GM12878 (cell line): Measurements from ENCODE around the gene CCL23. TPM values are rescaled to one million over a fixed set of nuclear protein-coding genes. Genes with fewer than 3 reads are reported as not detected.

Source experiments
- ATAC-seq: fragments of 200-7000 bp; cut with Tn5 transposase; 3 replicates; pipeline ENCODE4 v1.9.1; 2020; ENCODE audit warnings: mild to moderate bottlenecking, moderate library complexity
- BruUV-seq: library from RNA; stranded (reverse); fragments of 400-500 nt; replicated peaks from 2 replicates; lab custom pipeline; 2021; lab: Mats Ljungman, UMichigan
- CTCF ChIA-PET: fragments of 300-600 bp; sonication (Branson Sonifier 250); formaldehyde crosslinking; extraction: SDS; loops from one replicate; lab custom pipeline; 2021; ENCODE audit warnings: inconsistent platforms; lab: Yijun Ruan, JAX
- POLR2A ChIA-PET: fragments of 350-600 bp; formaldehyde crosslinking; extraction: SDS; loops from one replicate; lab custom pipeline; 2021; ENCODE audit warnings: inconsistent platforms; lab: Charles Lee
- RAD21 ChIA-PET: fragments of 300-600 bp; sonication (Branson Sonifier 250); formaldehyde crosslinking; loops from one replicate; lab custom pipeline; 2023; ENCODE audit warnings: antibody characterized with exemption; ENCODE audit not compliant: unreplicated experiment; lab: Charles Lee
- SMC1A ChIA-PET: fragments of 300-600 bp; sonication (Branson Sonifier 250); formaldehyde crosslinking; loops from one replicate; lab custom pipeline; 2023; ENCODE audit not compliant: unreplicated experiment, uncharacterized antibody; lab: Charles Lee
- DNase-seq: peaks from one replicate; pipeline ENCODE4 v3.0.0-alpha.2; 2011; ENCODE audit warnings: low read depth, low spot score
- FAIRE-seq: peaks from 3 replicates; lab custom pipeline; 2011; peaks lifted over from hg19 to GRCh38; lab: Jason Lieb, UNC
- H2AFZ ChIP-seq: 2 replicates; pipeline ENCODE4 v1.6.0; 2011; ENCODE audit warnings: low read depth, low read length, control low read depth; ENCODE audit not compliant: control insufficient read depth
- H3K27ac ChIP-seq: 2 replicates; pipeline ENCODE4 v1.5.1; 2011; ENCODE audit warnings: control low read depth; ENCODE audit not compliant: control insufficient read depth, insufficient read depth
- H3K27me3 ChIP-seq, 2 experiments: replicated peaks in 1 of 2; 2 replicates each; pipeline versions ENCODE4 v1.6.0 to v1.6.1; 2011; ENCODE audit warnings: low read length in 1 of 2; ENCODE audit not compliant: control insufficient read depth in 2 of 2, insufficient read depth in 2 of 2
- H3K36me3 ChIP-seq, 2 experiments: 2 replicates each; pipeline ENCODE4 v1.5.1; 2011; ENCODE audit warnings: low read length in 1 of 2; ENCODE audit not compliant: control insufficient read depth in 2 of 2, insufficient read depth in 2 of 2
- H3K4me1 ChIP-seq: 2 replicates; pipeline ENCODE4 v1.6.1; 2011; ENCODE audit warnings: mild to moderate bottlenecking, low read length, moderate library complexity, mixed read lengths; ENCODE audit not compliant: control insufficient read depth, insufficient read depth
- H3K4me2 ChIP-seq: 2 replicates; pipeline ENCODE4 v1.6.0; 2011; ENCODE audit warnings: control low read depth; ENCODE audit not compliant: control insufficient read depth, insufficient read depth
- H3K4me3 ChIP-seq: fragments of 200-600 bp; sonication (generic); 2 replicates; pipeline ENCODE4 v1.5.1; 2016
- H3K79me2 ChIP-seq: 2 replicates; pipeline ENCODE4 v1.6.0; 2011; ENCODE audit warnings: low read length; ENCODE audit not compliant: control insufficient read depth, insufficient read depth
- H3K9ac ChIP-seq: 2 replicates; pipeline ENCODE4 v1.8.0; 2011; ENCODE audit warnings: low read length, control low read depth, mixed read lengths; ENCODE audit not compliant: control insufficient read depth, insufficient read depth
- H3K9me3 ChIP-seq: replicated peaks from 3 replicates; pipeline ENCODE4 v1.5.1; 2011; ENCODE audit warnings: mild to moderate bottlenecking, low read length; ENCODE audit not compliant: control insufficient read depth, insufficient read depth
- H4K20me1 ChIP-seq: 2 replicates; pipeline ENCODE4 v1.6.0; 2011; ENCODE audit not compliant: control insufficient read depth, insufficient read depth
- BMI1 ChIP-seq: fragments of 450-650 bp; IDR thresholded peaks from 2 replicates; pipeline ENCODE4 v1.6.1; 2016; ENCODE audit warnings: mild to moderate bottlenecking, moderate library complexity, borderline replicate concordance
- PKNOX1 ChIP-seq: fragments of 450-650 bp; IDR thresholded peaks from 2 replicates; pipeline ENCODE4 v1.6.1; 2016; ENCODE audit warnings: mild to moderate bottlenecking
- WGBS: methylation state at CpG from one replicate; pipeline ENCODE4 v1.1.6; 2016; ENCODE audit warnings: low lambda C conversion rate; ENCODE audit not compliant: insufficient replicate concordance, insufficient coverage; ENCODE audit errors: missing lambda C conversion rate; 5-methylcytosine and 5-hydroxymethylcytosine counted together
- in situ Hi-C: fragments of 300-500 bp; cut with MboI; formaldehyde crosslinking; loops from 9 replicates; pipeline ENCODE4 v1.14.3; 2018; ENCODE audit warnings: mixed read lengths
- intact Hi-C: fragments of 100-400 bp; cut with micrococcal nuclease; formaldehyde crosslinking; loops from one replicate; pipeline ENCODE4 v1.14.2; 2022; ENCODE audit not compliant: unreplicated experiment
- polyA plus RNA-seq, 11 experiments: library from polyadenylated mRNA; depleted of rRNA in 4 of 11; unstranded in 6 of 11; stranded (reverse) in 5 of 11; fragments of >200 nt; fragmentation: Nextera tagmentation in 4 of 11; fragmentation: Illumina TruSeq in 1 of 11; extraction: Ambion mirVana in 4 of 11; extraction: Trizol in 1 of 11; gene quantifications; 1 replicate in 1 of 11; 2 replicates in 10 of 11; pipeline versions ENCODE4 v1.2.1 to v1.2.3, GENCODE V29; 2011 to 2016; ENCODE audit warnings: inconsistent platforms in 2 of 11, missing spikeins in 2 of 11, low read depth in 1 of 11
- total RNA-seq, 4 experiments: library from RNA; depleted of rRNA in 3 of 4; stranded (reverse); fragments of >200 nt in 3 of 4; fragmentation: Illumina TruSeq in 1 of 4; extraction: Trizol in 1 of 4; gene quantifications; 2 replicates each; pipeline versions ENCODE4 v1.2.1 to v1.2.3, GENCODE V29; 2013 to 2021

The CCL23 gene
- total and polyA plus RNA-seq, 10 of the 15 experiments (the other 5 are each of a cell fraction or from before 2014, with no cell fraction given), result 0.15 to 0.62 (median 0.41) TPM; not detected in 6

- no peaks in the 10 kb centered on the region for H3K27me3 ChIP-seq
- ATAC-seq (no peak), FAIRE-seq (no peak), DNase-seq (no peak)
- no peaks in the 10 kb centered on the region for H3K36me3 ChIP-seq
- ChIA-PET RAD21 (interaction anchor here (1.0 to 17.2 kb wide), 9 partner anchors 9 to 512 kb away, joined by 3 to 342 read pairs (median 3); partner anchors contain the start of gene CCL3), CTCF (interaction anchor here (0.8 to 19.0 kb wide), 10 partner anchors 8 to 512 kb away, joined by 3 to 622 read pairs (median 4); partner anchors contain the start of gene CCL16), POLR2A (interaction anchor here (1.0 to 1.7 kb wide), 4 partner anchors 12 to 116 kb away, joined by 3 to 5 read pairs (median 4); partner anchors contain the start of gene CCL3), SMC1A (interaction anchor here (0.7 to 17.2 kb wide), 10 partner anchors 8 to 511 kb away, joined by 3 to 485 read pairs (median 5); no protein-coding TSS in a partner anchor)
- in situ Hi-C loops (loop anchor here (5.0 kb wide), 3 partner anchors 99 to 514 kb away; partner anchors contain the start of gene ZNHIT3), intact Hi-C loops (no loop called here)
- no peaks in the 10 kb centered on the region for H4K20me1 ChIP-seq
- H3K4me1 ChIP-seq, result peaks cover 6% of the 10 kb centered on the region; the same call in 1 of the 2 replicates
- H3K4me2 ChIP-seq, result no peak overlapping the region
- H3K9me3 ChIP-seq, result no peaks in the 10 kb centered on the region
- no peak overlapping the region for H3K4me3 ChIP-seq
- no TSS peak for BruUV-seq
- WGBS, result 46% methylated on average over 10 of the region's 10 CpGs
- TF ChIP-seq PKNOX1 (peak; percentile 59), BMI1 (no peak)
- H3K79me2 ChIP-seq, result no peaks in the 10 kb centered on the region
- H3K9ac ChIP-seq, result no peak overlapping the region
- H2AFZ ChIP-seq, result no peak overlapping the region
- H3K27ac ChIP-seq, result no peak overlapping the region
Observed at GRCh38 chr17:35973333-35974260, 44.2 kb downstream of the CCL23 start.
